Keratinocyte (primary cell): ENCODE results near the gene TIA1. TPM values are rescaled to one million over a fixed set of nuclear protein-coding genes. Genes with fewer than 3 reads are reported as not detected.

Experiments used
- DNase-seq: peaks from one replicate; pipeline ENCODE4 v3.0.0-alpha.2; 2011; ENCODE audit warnings: low read depth, missing footprints, low spot score
- FAIRE-seq: peaks from 2 replicates; lab custom pipeline; 2011; peaks lifted over from hg19 to GRCh38; lab: Jason Lieb, UNC
- H2AFZ ChIP-seq: 2 replicates; pipeline ENCODE4 v1.6.0; 2012; ENCODE audit warnings: low read length, control low read depth, inconsistent platforms; ENCODE audit not compliant: control insufficient read depth
- H3K27ac ChIP-seq: 2 replicates; pipeline ENCODE4 v1.5.1; 2011; ENCODE audit warnings: low read length; ENCODE audit not compliant: control insufficient read depth, insufficient read depth
- H3K27me3 ChIP-seq: 3 replicates; pipeline ENCODE4 v1.6.0; 2011; ENCODE audit warnings: low read length; ENCODE audit not compliant: control insufficient read depth, insufficient read depth; ENCODE audit errors: extremely low read depth
- H3K36me3 ChIP-seq, 2 experiments: 2 replicates in 1 of 2; 3 replicates in 1 of 2; pipeline ENCODE4 v1.5.1; 2011; ENCODE audit warnings: low read length in 2 of 2, mild to moderate bottlenecking in 1 of 2; ENCODE audit not compliant: control insufficient read depth in 2 of 2, insufficient read depth in 2 of 2; ENCODE audit errors: extremely low read depth in 1 of 2
- H3K4me1 ChIP-seq: 3 replicates; pipeline ENCODE4 v1.5.1; 2011; ENCODE audit warnings: low read length; ENCODE audit not compliant: control insufficient read depth, insufficient read depth; ENCODE audit errors: extremely low read depth
- H3K4me2 ChIP-seq: 3 replicates; pipeline ENCODE4 v1.6.0; 2011; ENCODE audit warnings: low read depth, low read length; ENCODE audit not compliant: control insufficient read depth, insufficient read depth; ENCODE audit errors: extremely low read depth
- H3K4me3 ChIP-seq, 3 experiments: fragments of 200-600 bp in 1 of 3; sonication (generic) in 1 of 3; 2 replicates in 2 of 3; 3 replicates in 1 of 3; pipeline ENCODE4 v1.5.1; 2011 to 2016; ENCODE audit warnings: low read length in 3 of 3, mild to moderate bottlenecking in 3 of 3, control low read depth in 2 of 3, inconsistent platforms in 1 of 3, low read depth in 1 of 3, mixed read lengths in 1 of 3, mixed run types in 1 of 3, moderate library complexity in 1 of 3; ENCODE audit not compliant: control insufficient read depth in 2 of 3, insufficient read depth in 2 of 3; ENCODE audit errors: extremely low read depth in 1 of 3
- H3K79me2 ChIP-seq: 2 replicates; pipeline ENCODE4 v1.6.0; 2012; ENCODE audit warnings: low read length; ENCODE audit not compliant: control insufficient read depth, insufficient read depth
- H3K9ac ChIP-seq: 3 replicates; pipeline ENCODE4 v1.6.0; 2011; ENCODE audit warnings: low read length; ENCODE audit not compliant: control insufficient read depth, insufficient read depth; ENCODE audit errors: extremely low read depth
- H3K9me1 ChIP-seq: 3 replicates; pipeline ENCODE4 v1.6.0; 2011; ENCODE audit warnings: low read length; ENCODE audit not compliant: control insufficient read depth, insufficient read depth; ENCODE audit errors: extremely low read depth
- H3K9me3 ChIP-seq: 2 replicates; pipeline ENCODE4 v1.5.1; 2012; ENCODE audit warnings: low read depth, low read length; ENCODE audit not compliant: control insufficient read depth
- H4K20me1 ChIP-seq: 3 replicates; pipeline ENCODE4 v1.6.0; 2011; ENCODE audit warnings: low read length; ENCODE audit not compliant: control insufficient read depth, insufficient read depth; ENCODE audit errors: extremely low read depth
- EZH2 ChIP-seq: IDR thresholded peaks from one replicate; pipeline ENCODE4 v1.6.1; 2012; ENCODE audit warnings: inconsistent platforms, mild to moderate bottlenecking, low read length, moderate library complexity
- dilution Hi-C: fragments of 300-500 bp; cut with MboI; formaldehyde crosslinking; loops from one replicate; pipeline ENCODE4 v1.7.0; 2020; ENCODE audit warnings: low sequenced_read_pairs; ENCODE audit not compliant: extremely low pct_ligation_motif_present
- polyA plus RNA-seq, 5 experiments: library from polyadenylated mRNA; depleted of rRNA in 3 of 5; stranded (reverse) in 3 of 5; stranded (forward) in 1 of 5; unstranded in 1 of 5; fragments of >200 nt; gene quantifications; 1 replicate in 1 of 5; 2 replicates in 3 of 5; 3 replicates in 1 of 5; pipeline versions ENCODE4 v1.2.1 to v1.2.3, GENCODE V29; 2011 to 2012; ENCODE audit warnings: missing spikeins in 2 of 5, low read depth in 1 of 5, low replicate concordance in 1 of 5
- small RNA-seq, 3 experiments: library from RNA; depleted of rRNA; stranded (forward); fragments of <200 nt; gene quantifications; one replicate each; pipeline ENCODE3, GENCODE V24; 2012; ENCODE audit warnings: low read depth in 3 of 3, low replicate concordance in 1 of 3; ENCODE audit not compliant: insufficient read length in 3 of 3
- TF ChIP-seq, protein P1 (sequence below), 3 experiments: IDR thresholded peaks in 1 of 3; conservative IDR thresholded peaks in 1 of 3; optimal IDR thresholded peaks in 1 of 3; 2 replicates in 2 of 3; 3 replicates in 1 of 3; pipeline versions ENCODE3 to v1.5.1; 2011; ENCODE audit warnings: low read length in 3 of 3, mild to moderate bottlenecking in 3 of 3, moderate library complexity in 2 of 3, control low read depth in 1 of 3, inconsistent platforms in 1 of 3; ENCODE audit not compliant: insufficient read depth in 2 of 3; ENCODE audit errors: extremely low read depth in 1 of 3

The TIA1 gene
- polyA plus RNA-seq, 1 donor (not counting 4 experiments of a cell fraction or from before 2014, with no cell fraction given) = 76.3 TPM

DNA sequence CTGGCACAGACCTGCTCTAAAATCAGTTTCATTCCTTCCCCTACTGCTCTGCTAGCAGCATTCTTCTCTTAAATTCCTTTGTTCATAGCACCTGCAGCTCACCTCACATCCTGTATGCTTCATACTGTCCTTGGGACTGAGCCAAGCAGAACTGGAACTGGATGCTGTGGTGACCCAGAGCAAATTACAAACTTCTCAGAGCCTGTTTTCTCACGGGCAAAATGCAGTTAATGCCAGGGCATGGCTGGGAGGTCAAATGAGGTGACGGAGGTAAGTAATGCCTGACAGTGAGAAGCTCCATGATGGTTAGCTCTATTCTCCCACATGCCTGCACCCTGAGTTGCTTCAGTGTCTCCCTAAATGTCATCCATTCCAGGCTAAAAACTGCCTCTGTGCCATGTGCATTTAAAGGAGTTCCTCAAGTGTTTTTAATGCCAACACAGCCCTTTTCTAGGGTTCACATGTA, 87.3 kb downstream of the TIA1 start:
- Histone ChIP-seq H3K4me3 (no peak overlapping the region), H3K9me1 (no peaks in the 10 kb centered on the region), H3K27ac (peak overlapping the region; percentile 0), H3K27me3 (no peaks in the 10 kb centered on the region), H3K36me3 (peaks cover 5% of the 10 kb centered on the region in 2 experiments), H3K9me3 (no peaks in the 10 kb centered on the region), H2AFZ (no peak overlapping the region), H3K9ac (no peak overlapping the region), H3K4me2 (no peak overlapping the region), H4K20me1 (no peaks in the 10 kb centered on the region), H3K4me1 (peaks cover 8% of the 10 kb centered on the region), H3K79me2 (no peaks in the 10 kb centered on the region)
- DNase-seq (no peak), FAIRE-seq (peak; percentile 88)
- dilution Hi-C loops = no loop called here
- no peak for TF ChIP-seq EZH2
- TF ChIP-seq, protein P1, sequence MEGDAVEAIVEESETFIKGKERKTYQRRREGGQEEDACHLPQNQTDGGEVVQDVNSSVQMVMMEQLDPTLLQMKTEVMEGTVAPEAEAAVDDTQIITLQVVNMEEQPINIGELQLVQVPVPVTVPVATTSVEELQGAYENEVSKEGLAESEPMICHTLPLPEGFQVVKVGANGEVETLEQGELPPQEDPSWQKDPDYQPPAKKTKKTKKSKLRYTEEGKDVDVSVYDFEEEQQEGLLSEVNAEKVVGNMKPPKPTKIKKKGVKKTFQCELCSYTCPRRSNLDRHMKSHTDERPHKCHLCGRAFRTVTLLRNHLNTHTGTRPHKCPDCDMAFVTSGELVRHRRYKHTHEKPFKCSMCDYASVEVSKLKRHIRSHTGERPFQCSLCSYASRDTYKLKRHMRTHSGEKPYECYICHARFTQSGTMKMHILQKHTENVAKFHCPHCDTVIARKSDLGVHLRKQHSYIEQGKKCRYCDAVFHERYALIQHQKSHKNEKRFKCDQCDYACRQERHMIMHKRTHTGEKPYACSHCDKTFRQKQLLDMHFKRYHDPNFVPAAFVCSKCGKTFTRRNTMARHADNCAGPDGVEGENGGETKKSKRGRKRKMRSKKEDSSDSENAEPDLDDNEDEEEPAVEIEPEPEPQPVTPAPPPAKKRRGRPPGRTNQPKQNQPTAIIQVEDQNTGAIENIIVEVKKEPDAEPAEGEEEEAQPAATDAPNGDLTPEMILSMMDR (optimal IDR thresholded peaks at IDR 0.05 in 1 of 3, IDR thresholded peaks at IDR 0.05 in 1 of 3, conservative IDR thresholded peaks at IDR 0.05 in 1 of 3; ENCODE audit: extremely low read depth in 1 of 3, insufficient read depth in 2 of 3, low read length in 3 of 3) = no peak

DNA sequence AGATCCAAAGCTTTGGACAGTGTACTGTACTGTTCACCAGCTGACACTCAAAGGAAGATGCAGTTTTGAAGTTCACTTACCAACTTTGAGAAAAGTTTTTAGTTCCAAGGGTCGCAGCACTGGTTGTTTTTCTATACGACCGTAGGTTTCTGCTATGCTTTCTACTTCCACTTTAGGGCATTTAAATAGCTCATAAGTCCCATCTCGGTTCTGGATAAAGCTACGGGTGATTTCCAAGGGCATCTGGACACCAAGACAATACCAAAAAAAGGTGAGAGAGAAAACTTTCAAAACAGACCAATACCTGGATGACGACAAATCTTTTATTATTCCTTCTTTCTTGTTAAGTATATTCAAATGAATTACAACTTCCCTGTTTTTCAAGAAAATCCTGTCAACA, 87.9 kb downstream of the TIA1 start:
- Histone ChIP-seq H3K4me1 (peaks cover 8% of the 10 kb centered on the region), H3K79me2 (no peaks in the 10 kb centered on the region), H4K20me1 (no peaks in the 10 kb centered on the region), H3K36me3 (peaks cover 4 to 5% of the 10 kb centered on the region in 2 experiments), H3K4me2 (no peak overlapping the region), H3K9me1 (no peaks in the 10 kb centered on the region), H2AFZ (no peak overlapping the region), H3K9me3 (no peaks in the 10 kb centered on the region), H3K9ac (no peak overlapping the region), H3K4me3 (no peak overlapping the region), H3K27ac (no peak overlapping the region), H3K27me3 (no peaks in the 10 kb centered on the region)
- FAIRE-seq (no peak), DNase-seq (no peak)
- TF ChIP-seq, protein P1 (optimal IDR thresholded peaks at IDR 0.05 in 1 of 3, IDR thresholded peaks at IDR 0.05 in 1 of 3, conservative IDR thresholded peaks at IDR 0.05 in 1 of 3; ENCODE audit: extremely low read depth in 1 of 3, insufficient read depth in 2 of 3, low read length in 3 of 3) = no peak
- dilution Hi-C loops = no loop called here

Small RNA genes within 50 kb of the gene (small RNA-seq; reads per million reads assigned to genes)
- gene AC016700.2 (0 reads per million in 3 experiments), gene MIR1285-2 (0 reads per million in 3 experiments)

Other genes with a start within 250 kb of the TIA1 start
- 65.9 to 151 TPM (median 86.8 TPM) in 3 replicates for gene PCBP1, start 161.2 kb downstream of the TIA1 start, polyA plus RNA-seq
- gene C2orf42, start 57.6 kb downstream of the TIA1 start, polyA plus RNA-seq = 9.3 to 10.3 TPM (median 9.3 TPM) in 3 replicates
- 40.4 to 53.4 TPM (median 46.6 TPM) in 3 replicates for gene PCYOX1, start 9.5 kb upstream of the TIA1 start, polyA plus RNA-seq
- gene SNRPG, start 45.1 kb upstream of the TIA1 start, polyA plus RNA-seq = 117 to 263 TPM (median 260 TPM) in 3 replicates
- gene FAM136A, start 53.4 kb upstream of the TIA1 start, polyA plus RNA-seq = 21.3 to 35.8 TPM (median 32.9 TPM) in 3 replicates